Measurements from ENCODE around the gene SMIM28. TPM values are rescaled to one million over a fixed set of nuclear protein-coding genes. Genes with fewer than 3 reads are reported as not detected.

Gene SMIM28
- total and polyA plus RNA-seq, 2 donors (not counting 3 experiments of a cell fraction or from before 2014, with no cell fraction given), result not detected

GRCh38 chr6:138389551-138389950 lies 11.8 kb downstream of the SMIM28 start:
- Histone ChIP-seq H3K4me3 (replicated peaks in 1 of 3; ENCODE audit: insufficient read depth in 1 of 3, low read depth in 1 of 3, low read length in 3 of 3) (no peak overlapping the region), H3K9me1 (replicated peaks; ENCODE audit: control insufficient read depth, extremely low read depth, insufficient read depth, low read length) (no peaks in the 10 kb centered on the region), H3K9me3 (replicated peaks; ENCODE audit: control insufficient read depth, insufficient read depth, low read length) (no peaks in the 10 kb centered on the region), H4K20me1 (replicated peaks; ENCODE audit: control insufficient read depth, extremely low read depth, insufficient read depth, low read length) (no peaks in the 10 kb centered on the region), H3K9ac (replicated peaks; ENCODE audit: extremely low read depth, insufficient read depth, low read length) (no peak overlapping the region), H2AFZ (ENCODE audit: low read depth, low read length) (no peak overlapping the region), H3K36me3 (ENCODE audit: control insufficient read depth in 2 of 2, extremely low read depth in 1 of 2, insufficient read depth in 2 of 2, low read length in 2 of 2) (no peaks in the 10 kb centered on the region), H3K27ac (ENCODE audit: insufficient read depth, low read depth, low read length) (no peak overlapping the region), H3K27me3 (ENCODE audit: control insufficient read depth in 2 of 2, insufficient read depth in 2 of 2, low read length in 2 of 2) (no peaks in the 10 kb centered on the region), H3K4me2 (ENCODE audit: insufficient read depth, low read length) (no peak overlapping the region), H3K79me2 (ENCODE audit: control insufficient read depth, insufficient read depth, low read length) (no peaks in the 10 kb centered on the region), H3K4me1 (ENCODE audit: control insufficient read depth, extremely low read depth, insufficient read depth, low read length) (no peaks in the 10 kb centered on the region)
- BruUV-seq (replicated peaks), result no TSS peak
- ChIA-PET CTCF (interaction anchor here (1.1 kb wide), 1 partner anchor 273 kb away, joined by 4 read pairs; no protein-coding TSS in a partner anchor), POLR2A (no interaction called here)
- no peak for TF ChIP-seq CTCF (IDR thresholded peaks at IDR 0.05; ENCODE audit: extremely low read depth in 1 of 2, insufficient read depth in 1 of 2, low read depth in 1 of 2, low read length in 2 of 2)
- DNase-seq (ENCODE audit: low read depth, low spot score) (no peak), FAIRE-seq (no peak)
- intact Hi-C loops (cut with micrococcal nuclease) (no loop called here), dilution Hi-C loops (cut with MboI; ENCODE audit: extremely low pct_ligation_motif_present, low sequenced_read_pairs) (no loop called here)

- POLR2A ChIA-PET, result no interaction called here
- TF ChIP-seq POLR2A (IDR thresholded peaks at IDR 0.05; ENCODE audit: low read depth, low read length), result no peak
- TF ChIP-seq POLR2AphosphoS5 (IDR thresholded peaks at IDR 0.05; ENCODE audit: insufficient read depth, low read depth, low read length), result no peak
- TF ChIP-seq JUN (IDR thresholded peaks at IDR 0.05; ENCODE audit: borderline replicate concordance, insufficient read depth, insufficient read length, low read depth), result no peak
- no peak for TF ChIP-seq GATA2 (IDR thresholded peaks at IDR 0.05; ENCODE audit: insufficient read depth, insufficient read length, low read depth, low read length)
- TF ChIP-seq MYC (IDR thresholded peaks at IDR 0.05; ENCODE audit: low read depth, low read length), result no peak
- no peak for TF ChIP-seq CTCF (IDR thresholded peaks at IDR 0.05; ENCODE audit: extremely low read depth in 1 of 2, insufficient read depth in 1 of 2, low read depth in 1 of 2, low read length in 2 of 2)
- no peak for TF ChIP-seq MAX (IDR thresholded peaks at IDR 0.05; ENCODE audit: insufficient read depth, insufficient read length)
- TF ChIP-seq FOS (IDR thresholded peaks at IDR 0.05; ENCODE audit: borderline replicate concordance, insufficient read depth, low read length), result no peak
- no peak for TF ChIP-seq EZH2 (IDR thresholded peaks at IDR 0.05; ENCODE audit: borderline replicate concordance, low read depth, low read length, severe bottlenecking)
- Histone ChIP-seq H3K4me2 (ENCODE audit: insufficient read depth, low read length) (no peak overlapping the region), H3K9me3 (replicated peaks; ENCODE audit: control insufficient read depth, insufficient read depth, low read length) (no peaks in the 10 kb centered on the region), H4K20me1 (replicated peaks; ENCODE audit: control insufficient read depth, extremely low read depth, insufficient read depth, low read length) (no peaks in the 10 kb centered on the region), H3K9me1 (replicated peaks; ENCODE audit: control insufficient read depth, extremely low read depth, insufficient read depth, low read length) (no peaks in the 10 kb centered on the region), H3K36me3 (ENCODE audit: control insufficient read depth in 2 of 2, extremely low read depth in 1 of 2, insufficient read depth in 2 of 2, low read length in 2 of 2) (no peaks in the 10 kb centered on the region), H3K27me3 (ENCODE audit: control insufficient read depth in 2 of 2, insufficient read depth in 2 of 2, low read length in 2 of 2) (no peaks in the 10 kb centered on the region), H3K79me2 (ENCODE audit: control insufficient read depth, insufficient read depth, low read length) (no peaks in the 10 kb centered on the region), H2AFZ (ENCODE audit: low read depth, low read length) (no peak overlapping the region), H3K4me3 (replicated peaks in 1 of 3; ENCODE audit: insufficient read depth in 1 of 3, low read depth in 1 of 3, low read length in 3 of 3) (no peak overlapping the region), H3K4me1 (ENCODE audit: control insufficient read depth, extremely low read depth, insufficient read depth, low read length) (no peaks in the 10 kb centered on the region), H3K27ac (ENCODE audit: insufficient read depth, low read depth, low read length) (no peak overlapping the region), H3K9ac (replicated peaks; ENCODE audit: extremely low read depth, insufficient read depth, low read length) (no peak overlapping the region)
- CTCF ChIA-PET, result no interaction called here
- intact Hi-C loops (cut with micrococcal nuclease), result no loop called here
- no TSS peak for BruUV-seq (replicated peaks)
- dilution Hi-C loops (cut with MboI; ENCODE audit: extremely low pct_ligation_motif_present, low sequenced_read_pairs), result no loop called here
- FAIRE-seq, result no peak
- no peak for DNase-seq (ENCODE audit: low read depth, low spot score)
Observed at GRCh38 chr6:138393871-138394783, 16.4 kb downstream of the SMIM28 start.
